DMS53 treated with DMSO at 0.1 percent for 48 hours (cell line): Measurements from ENCODE around the gene PROB1.
"Not testable (repeated sequence)": the region's sequence is repeated elsewhere in the genome, so short reads cannot be mapped to it uniquely, and the experiment has no call there.

Experiments
- DNase-seq: peaks from one replicate; lab custom pipeline; 2025; ENCODE audit not compliant: unreplicated experiment; lab: John Stamatoyannopoulos, UW

PROB1 gene

DNA sequence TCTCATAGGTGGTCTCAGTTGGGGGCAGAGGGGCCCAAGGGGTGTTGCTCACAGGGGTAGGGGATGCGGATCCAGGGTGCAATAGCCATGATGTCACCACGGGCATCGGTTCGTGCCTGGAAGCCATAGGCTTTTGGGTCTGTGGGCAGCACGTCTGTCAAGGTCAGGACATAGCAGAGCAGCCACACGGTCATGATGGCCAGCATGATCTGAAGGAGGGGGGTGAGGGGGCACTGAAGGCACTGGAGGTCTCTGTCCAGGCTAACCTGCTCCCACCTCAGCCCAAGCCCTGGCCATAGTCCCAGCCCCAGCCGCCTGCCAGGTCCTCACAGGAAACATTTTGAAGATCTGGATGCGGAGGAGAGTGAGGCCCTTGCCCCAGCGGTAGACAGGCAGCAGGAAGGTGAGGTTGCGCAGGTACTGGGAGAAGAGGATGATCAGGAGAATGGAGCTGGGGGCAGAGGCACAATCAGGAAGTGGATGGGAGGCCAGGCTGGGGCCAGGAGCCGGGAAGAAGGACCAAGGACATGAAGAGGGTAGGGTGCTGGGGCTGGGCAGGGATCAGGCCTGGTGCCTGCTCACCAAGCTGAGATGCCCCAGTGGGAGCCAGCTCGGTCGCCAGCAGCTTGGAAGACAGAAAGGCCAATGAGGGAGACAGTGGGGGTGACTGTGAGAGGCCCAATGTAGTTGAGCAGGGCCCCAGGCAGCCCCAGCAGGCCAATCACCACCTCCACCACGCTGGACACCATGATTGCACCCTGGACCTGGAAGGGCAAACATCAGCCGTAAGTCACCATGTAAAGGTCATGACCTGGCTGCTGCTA, 15.1 kb downstream of the PROB1 start:
- no peak for DNase-seq

GRCh38 chr5:139378941-139379361, 16.0 kb downstream of the PROB1 start:
- DNase-seq: no peak

DNA sequence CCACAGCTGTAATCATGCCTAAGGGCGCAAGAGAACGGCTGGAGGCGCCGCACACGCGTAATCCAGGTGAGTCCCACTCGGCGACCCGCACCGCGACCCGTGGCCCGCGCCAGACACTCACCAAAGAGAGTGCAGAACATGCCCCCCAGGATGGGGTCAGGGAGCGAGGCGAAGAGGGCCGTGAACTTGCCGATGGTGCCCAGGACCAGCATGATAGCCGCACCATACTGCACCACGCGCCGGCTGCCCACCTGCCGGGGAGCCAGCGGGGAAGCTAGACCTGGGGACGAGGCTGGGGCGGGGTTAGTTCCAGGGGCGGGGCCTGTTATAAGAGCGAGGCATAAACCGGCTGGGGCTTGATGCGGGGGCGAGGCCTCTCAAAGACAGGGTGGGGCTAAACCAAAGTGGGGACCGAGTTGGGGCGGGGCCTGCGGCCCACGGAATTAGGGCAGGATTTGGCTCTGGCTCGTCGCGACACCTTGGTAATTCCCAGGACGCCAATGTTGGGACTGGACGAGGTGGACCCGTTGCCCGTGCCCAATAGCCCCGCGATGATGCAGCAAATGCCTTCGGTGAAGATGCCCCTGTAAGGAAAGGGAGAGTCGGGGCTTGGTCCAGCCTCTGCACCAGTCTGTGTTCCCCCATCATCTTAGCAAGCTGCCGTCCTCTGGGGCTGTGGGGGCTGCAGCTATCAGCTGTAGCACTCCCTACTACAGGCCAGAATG, 16.6 kb downstream of the PROB1 start:
- DNase-seq: no peak

- no peak for DNase-seq
Observed at GRCh38 chr5:139377226-139377625, 17.7 kb downstream of the PROB1 start.

- DNase-seq: no peak
Observed at GRCh38 chr5:139376364-139376763, 18.5 kb downstream of the PROB1 start.

DNA sequence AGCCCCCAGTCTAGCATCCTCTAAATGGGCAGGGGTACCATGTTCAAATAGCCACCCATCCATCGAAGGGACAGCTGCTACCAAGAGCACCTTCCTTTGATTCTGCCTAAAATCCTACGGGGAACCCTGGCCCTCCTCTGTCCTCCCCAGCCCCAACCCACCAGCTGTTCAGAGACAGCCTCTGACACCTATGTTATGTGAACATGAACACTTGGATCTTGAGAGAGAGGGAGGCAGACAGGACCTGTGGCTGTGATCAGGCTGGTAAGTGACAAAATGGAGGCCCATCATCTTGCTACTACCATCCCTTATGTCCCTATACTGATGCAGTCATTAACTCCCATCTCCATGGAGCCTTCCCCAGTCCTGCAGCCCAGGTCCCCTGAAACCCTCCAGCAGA, 20.0 kb downstream of the PROB1 start:
- DNase-seq: no peak

- no peak for DNase-seq
Observed at GRCh38 chr5:139371482-139372435, 23.1 kb downstream of the PROB1 start.

DNA sequence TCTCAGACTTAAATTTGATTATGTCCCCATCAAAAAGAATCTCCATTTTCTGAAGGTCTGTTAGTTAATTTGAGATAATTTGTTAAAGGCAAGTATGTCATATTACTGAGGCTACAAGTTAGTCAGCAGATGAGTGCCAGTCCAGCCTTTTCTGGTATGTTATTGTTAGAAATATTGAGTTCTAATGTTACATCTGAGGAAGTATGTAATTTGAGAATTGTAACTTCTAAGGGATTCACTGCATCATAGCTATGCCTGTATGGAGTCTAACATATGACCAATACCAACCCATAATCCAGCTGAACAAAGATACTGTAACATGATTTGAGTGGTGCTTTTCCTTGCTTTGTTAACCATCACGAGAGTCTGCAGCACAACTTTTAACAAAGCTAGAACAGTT, 25.7 kb downstream of the PROB1 start:
- no peak for DNase-seq

- no peak for DNase-seq
Observed at GRCh38 chr5:139368613-139369012, 26.3 kb downstream of the PROB1 start.

DNA sequence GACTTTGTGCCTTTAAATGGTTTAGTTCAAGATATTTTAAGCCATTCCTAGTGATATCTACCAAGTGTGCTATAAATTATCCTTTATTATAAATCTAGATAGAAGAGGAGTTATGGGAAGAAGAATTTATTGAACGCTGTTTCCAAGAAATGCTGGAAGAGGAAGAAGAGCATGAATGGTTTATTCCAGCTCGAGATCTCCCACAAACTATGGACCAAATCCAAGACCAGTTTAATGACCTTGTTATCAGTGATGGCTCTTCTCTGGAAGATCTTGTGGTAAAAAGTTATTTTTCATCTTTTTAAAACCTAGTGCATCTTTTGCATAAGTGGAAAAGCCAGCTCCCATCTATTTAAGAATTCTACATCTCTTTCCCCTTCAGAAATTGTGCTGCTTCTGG, 30.4 kb downstream of the PROB1 start:
- DNase-seq: no peak

DNA sequence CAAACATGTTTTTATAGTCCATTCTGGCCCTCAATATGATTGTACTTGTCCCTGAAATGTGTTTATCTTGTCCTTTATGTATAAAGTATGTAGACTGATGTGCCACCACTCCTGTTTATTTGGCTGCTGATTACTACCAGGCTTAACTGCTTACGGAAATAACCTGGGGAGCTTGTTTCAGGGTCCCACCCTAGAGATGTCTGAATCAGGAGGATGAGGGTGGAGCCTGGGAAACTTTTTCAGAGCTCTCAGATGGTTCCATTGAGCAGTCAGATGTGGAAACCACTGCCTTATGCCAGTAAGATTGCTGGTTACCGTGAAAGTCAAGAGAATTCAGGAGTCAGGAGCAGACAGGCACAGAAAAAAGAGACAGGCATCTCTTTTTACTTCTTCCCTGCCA, 31.0 kb downstream of the PROB1 start:
- no peak for DNase-seq

DNA sequence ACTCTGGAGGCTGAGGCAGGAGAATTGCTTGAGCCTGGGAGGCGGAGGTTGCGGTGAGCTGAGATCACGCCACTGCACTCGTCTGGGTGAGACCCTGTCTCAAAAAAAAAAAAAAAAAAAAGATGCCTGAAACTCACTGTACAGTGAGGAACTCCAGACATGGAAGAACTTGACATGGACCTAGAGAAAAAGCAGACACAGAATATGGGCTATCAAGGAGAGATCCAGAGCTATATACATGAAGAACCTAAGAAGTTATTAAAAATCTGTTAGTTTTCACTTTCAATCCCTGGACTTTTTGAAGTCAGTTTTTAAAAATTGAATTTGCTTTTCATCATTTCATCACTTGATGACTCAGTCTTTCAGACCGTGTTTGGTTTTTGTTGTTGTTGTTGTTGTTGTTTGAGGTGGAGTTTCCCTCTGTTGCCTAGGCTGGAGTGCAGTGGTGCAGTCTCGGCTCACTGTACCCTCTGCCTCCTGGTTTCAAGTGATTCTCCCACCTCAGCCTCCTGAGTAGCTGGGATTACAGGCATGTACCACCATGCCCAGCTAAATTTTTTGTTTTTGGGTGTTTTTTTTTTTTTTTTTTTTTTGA, 33.0 kb downstream of the PROB1 start:
- DNase-seq: no peak

DNA sequence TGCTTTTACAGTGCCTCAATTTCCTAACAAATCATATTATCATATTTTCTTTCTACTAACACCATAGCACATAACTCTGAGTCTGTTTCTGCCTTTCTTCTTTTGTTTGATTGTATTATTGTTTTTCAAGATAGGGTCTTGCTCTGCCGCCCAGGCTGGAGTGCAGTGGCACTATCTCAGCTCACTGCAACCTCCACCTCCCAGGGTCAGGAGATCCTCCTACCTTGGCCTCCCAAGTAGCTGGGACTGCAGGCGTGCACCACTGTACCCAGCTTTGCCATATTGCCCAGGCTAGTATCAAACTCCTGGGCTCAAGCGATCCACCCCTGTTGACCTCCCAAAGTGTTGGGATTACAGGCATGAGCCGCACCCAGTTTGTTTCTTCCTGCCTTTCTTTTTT, 34.5 kb downstream of the PROB1 start:
- DNase-seq: no peak

DNA sequence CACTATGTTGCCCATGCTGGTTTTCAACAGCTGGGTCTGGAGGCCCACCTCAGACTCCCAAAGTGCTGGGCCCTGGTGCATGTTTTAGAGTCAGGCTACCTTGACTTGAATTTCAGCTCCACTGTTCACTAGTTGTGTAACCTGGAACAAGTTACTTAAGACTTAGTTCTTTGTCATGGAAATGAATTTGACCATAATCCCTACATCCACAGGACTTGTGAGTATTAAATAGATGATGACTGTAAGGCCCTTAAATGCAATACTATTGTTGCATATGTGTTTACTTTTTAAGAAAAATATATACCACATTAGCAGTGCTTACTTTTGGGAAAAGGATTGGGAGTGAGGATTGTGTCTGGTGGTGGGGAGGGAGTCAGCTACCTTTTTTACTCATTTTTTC, 36.8 kb downstream of the PROB1 start:
- DNase-seq: no peak

DNA sequence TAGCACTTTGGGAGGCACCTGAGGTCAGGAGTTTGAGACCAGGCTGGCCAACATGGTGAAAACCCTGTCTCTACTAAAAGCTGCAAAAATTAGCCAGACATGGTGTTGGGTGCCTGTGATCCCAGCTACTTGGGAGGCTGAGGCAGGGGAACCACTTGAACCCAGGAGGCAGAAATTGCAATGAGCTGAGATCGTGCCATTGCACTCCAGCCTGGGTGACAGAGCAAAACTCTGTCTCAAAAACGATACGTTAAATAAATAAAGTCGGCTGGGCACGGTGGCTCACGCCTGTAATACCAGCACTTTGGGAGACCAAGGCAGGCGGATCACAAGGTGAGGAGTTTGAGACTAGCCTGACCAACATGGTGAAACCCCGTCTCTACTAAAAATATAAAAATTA, 39.0 kb downstream of the PROB1 start:
- DNase-seq: not testable (repeated sequence)

- no peak for DNase-seq
Observed at GRCh38 chr5:139354186-139354585, 40.7 kb downstream of the PROB1 start.

DNA sequence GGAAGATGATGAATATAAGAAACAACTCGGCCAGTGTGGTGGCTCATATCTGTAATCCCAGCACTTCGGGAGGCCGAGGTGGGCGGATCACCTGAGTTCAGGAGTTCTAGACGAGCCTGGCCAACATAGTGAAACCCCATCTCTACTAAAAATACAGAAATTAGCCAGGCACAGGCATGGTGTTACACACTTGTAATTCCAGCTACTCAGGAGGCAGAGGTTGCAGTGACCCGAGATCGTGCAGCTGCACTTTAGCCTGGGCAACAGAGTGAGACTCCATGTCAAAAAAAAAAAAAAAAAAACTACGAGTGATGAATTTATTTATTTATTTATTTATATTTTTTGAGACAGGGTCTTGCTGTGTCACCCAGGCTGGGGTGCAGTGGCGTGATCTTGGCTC, 47.0 kb downstream of the PROB1 start:
- DNase-seq: not testable (repeated sequence)

GRCh38 chr5:139345442-139345841, 49.5 kb downstream of the PROB1 start:
- not testable (repeated sequence) for DNase-seq

GRCh38 chr5:139344177-139344576, 50.7 kb downstream of the PROB1 start:
- DNase-seq: no peak

DNA sequence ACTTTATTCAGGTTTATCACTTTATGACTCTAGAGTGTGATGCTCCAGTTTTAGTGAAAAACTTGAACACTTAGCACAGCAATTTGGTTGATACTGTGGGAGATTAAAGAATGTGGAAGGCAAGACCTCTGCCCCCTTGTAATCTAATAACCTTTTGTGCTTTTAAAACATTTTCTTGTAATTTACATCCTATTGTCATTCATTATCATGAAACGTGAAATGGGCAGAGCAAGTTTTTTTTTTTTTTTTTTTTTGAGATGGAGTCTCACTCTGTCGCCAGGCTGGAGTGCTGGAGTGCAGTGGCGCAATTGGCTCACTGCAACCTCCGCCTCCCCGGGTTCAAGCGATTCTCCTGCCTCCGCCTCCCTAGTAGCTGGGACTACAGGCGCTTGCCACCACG, 51.4 kb downstream of the PROB1 start:
- DNase-seq: no peak

- DNase-seq: no peak
Observed at GRCh38 chr5:139342423-139342723, 52.5 kb downstream of the PROB1 start.
